B cell (primary cell): Measurements from ENCODE around the gene DZIP1L. TPM values are rescaled to one million over a fixed set of nuclear protein-coding genes. Genes with fewer than 3 reads are reported as not detected.

Experiments used
- ATAC-seq: fragments of 200-7000 bp; cut with Tn5 transposase; one replicate; pipeline ENCODE4 v1.10.0; 2021; ENCODE audit warnings: low read depth, mild to moderate bottlenecking, moderate number of reproducible peaks, moderate library complexity
- CTCF ChIA-PET: fragments of 350-600 bp; sonication (Branson Sonifier 250); formaldehyde crosslinking; loops from one replicate; lab custom pipeline; 2021; ENCODE audit warnings: antibody characterized with exemption, inconsistent platforms; lab: Charles Lee
- POLR2A ChIA-PET: fragments of 350-600 bp; sonication (Branson Sonifier 250); formaldehyde crosslinking; loops from one replicate; lab custom pipeline; 2021; ENCODE audit warnings: antibody characterized with exemption; lab: Charles Lee
- DNase-seq: peaks from one replicate; pipeline ENCODE4 v3.0.0; 2013
- H2AFZ ChIP-seq: 2 replicates; pipeline ENCODE4 v1.6.1; 2012; ENCODE audit warnings: mild to moderate bottlenecking, low read depth, low read length; ENCODE audit not compliant: insufficient read depth, poor library complexity, severe bottlenecking
- H3K27ac ChIP-seq, 2 donors: 1 replicate in 1 of 2; 2 replicates in 1 of 2; pipeline ENCODE4 v1.5.1; 2012 to 2013; ENCODE audit warnings: low read length in 2 of 2, mild to moderate bottlenecking in 2 of 2, moderate library complexity in 1 of 2
- H3K27me3 ChIP-seq, 4 experiments: fragments of 200-600 bp in 1 of 4; sonication (generic) in 1 of 4; replicated peaks in 1 of 4; 1 replicate in 2 of 4; 2 replicates in 2 of 4; pipeline versions ENCODE4 v1.6.1 to v1.7.0; 2013 to 2016; ENCODE audit warnings: low read length in 3 of 4, mild to moderate bottlenecking in 2 of 4, mixed read lengths in 1 of 4, moderate library complexity in 1 of 4; ENCODE audit not compliant: insufficient read depth in 4 of 4, control insufficient read depth in 3 of 4; ENCODE audit errors: control extremely low read depth in 1 of 4
- H3K36me3 ChIP-seq, 2 experiments: replicated peaks in 1 of 2; 1 replicate in 1 of 2; 2 replicates in 1 of 2; pipeline versions ENCODE4 v1.6.1 to v1.7.1; 2013; ENCODE audit warnings: low read length in 1 of 2; ENCODE audit not compliant: insufficient read depth in 2 of 2, control insufficient read depth in 1 of 2; ENCODE audit errors: control extremely low read depth in 1 of 2, extremely low read depth in 1 of 2
- H3K4me1 ChIP-seq, 2 donors: fragments of 200-600 bp in 1 of 2; sonication (generic) in 1 of 2; 1 replicate in 1 of 2; 2 replicates in 1 of 2; pipeline versions ENCODE4 v1.5.1 to v1.6.1; 2013 to 2017; ENCODE audit warnings: low read length in 2 of 2; ENCODE audit not compliant: control insufficient read depth in 2 of 2, insufficient read depth in 2 of 2
- H3K4me2 ChIP-seq: replicated peaks from 2 replicates; pipeline ENCODE3; 2012; ENCODE audit warnings: mild to moderate bottlenecking, low read depth, low read length; ENCODE audit not compliant: poor library complexity, severe bottlenecking
- H3K4me3 ChIP-seq, 5 experiments: fragments of 200-600 bp in 1 of 5; sonication (generic) in 1 of 5; 1 replicate in 3 of 5; 2 replicates in 2 of 5; pipeline versions ENCODE4 v1.5.1 to v1.7.0; 2011 to 2016; ENCODE audit warnings: low read length in 4 of 5, mild to moderate bottlenecking in 4 of 5, low read depth in 2 of 5, control low read depth in 1 of 5, moderate library complexity in 1 of 5; ENCODE audit not compliant: insufficient read depth in 1 of 5; ENCODE audit errors: control extremely low read depth in 1 of 5, extremely low read depth in 1 of 5
- H3K79me2 ChIP-seq: fragments of 200-600 bp; sonication (generic); one replicate; pipeline ENCODE4 v1.6.0; 2016; ENCODE audit warnings: low read length; ENCODE audit not compliant: control insufficient read depth, insufficient read depth
- H3K9ac ChIP-seq: fragments of 200-600 bp; sonication (generic); 2 replicates; pipeline ENCODE4 v1.6.1; 2017; ENCODE audit warnings: mild to moderate bottlenecking, low read length, moderate library complexity
- H3K9me3 ChIP-seq, 3 donors: one replicate each; pipeline versions ENCODE4 v1.6.1 to v1.7.1; 2013; ENCODE audit warnings: low read length in 2 of 3; ENCODE audit not compliant: control insufficient read depth in 2 of 3, insufficient read depth in 1 of 3; ENCODE audit errors: control extremely low read depth in 1 of 3
- H4K20me1 ChIP-seq: 2 replicates; pipeline ENCODE4 v1.6.0; 2012; ENCODE audit warnings: mild to moderate bottlenecking, low read length; ENCODE audit not compliant: insufficient read depth, control insufficient read depth, poor library complexity, severe bottlenecking
- H3K27ac Mint-ChIP-seq: one replicate; pipeline ENCODE4 v1.8.0; 2021; ENCODE audit warnings: mixed read lengths
- H3K27me3 Mint-ChIP-seq: one replicate; pipeline ENCODE4 v1.8.0; 2021; ENCODE audit warnings: mixed read lengths
- H3K4me1 Mint-ChIP-seq: one replicate; pipeline ENCODE4 v1.8.0; 2021; ENCODE audit warnings: mixed read lengths
- H3K4me3 Mint-ChIP-seq: one replicate; pipeline ENCODE4 v1.8.0; 2021; ENCODE audit warnings: mixed read lengths
- H3K9me3 Mint-ChIP-seq: one replicate; pipeline ENCODE4 v1.8.0; 2022; ENCODE audit warnings: mixed read lengths; ENCODE audit not compliant: insufficient read depth
- CTCF ChIP-seq: fragments of 200-600 bp; IDR thresholded peaks from one replicate; pipeline ENCODE4 v1.8.0; 2022; ENCODE audit warnings: antibody characterized with exemption, mild to moderate bottlenecking
- EZH2 ChIP-seq: IDR thresholded peaks from 2 replicates; pipeline ENCODE4 v1.6.1; 2012; ENCODE audit warnings: borderline replicate concordance, low read depth, mild to moderate bottlenecking, moderate library complexity, low read length; ENCODE audit not compliant: insufficient read depth, poor library complexity, severe bottlenecking
- WGBS: methylation state at CpG from one replicate; pipeline ENCODE4 v1.1.5; 2013; ENCODE audit warnings: missing lambda C conversion rate; ENCODE audit not compliant: insufficient coverage; 5-methylcytosine and 5-hydroxymethylcytosine counted together
- intact Hi-C: fragments of 100-400 bp; cut with micrococcal nuclease; formaldehyde crosslinking; loops from one replicate; pipeline ENCODE4 v1.10.0; 2022
- polyA plus RNA-seq: library from polyadenylated mRNA; depleted of rRNA; stranded (reverse); fragments of >200 nt; gene quantifications from 2 replicates; pipeline ENCODE4 v1.2.3, GENCODE V29; 2012
- total RNA-seq, 2 donors: library from RNA; stranded (reverse); fragments of 120-200 nt in 1 of 2; gene quantifications; 1 replicate in 1 of 2; 2 replicates in 1 of 2; pipeline versions ENCODE4 v1.2.3 to v1.2.4, GENCODE V29; 2013 to 2022

Gene DZIP1L
- total and polyA plus RNA-seq, 2 donors (not counting 1 experiment from before 2014, with no cell fraction given) = not detected

GRCh38 chr3:138062037-138062436 lies 53.4 kb downstream of the DZIP1L start:
- TF ChIP-seq CTCF (no peak), EZH2 (no peak)
- H4K20me1 ChIP-seq = no peaks in the 10 kb centered on the region
- ChIA-PET POLR2A (no interaction called here), CTCF (no interaction called here)
- H3K27ac ChIP-seq = no peak overlapping the region
- H3K9me3 ChIP-seq = no peaks in the 10 kb centered on the region
- no peaks in the 10 kb centered on the region for H3K27me3 ChIP-seq
- H3K9me3 Mint-ChIP-seq = no peaks in the 10 kb centered on the region
- H3K4me2 ChIP-seq = no peak overlapping the region
- H3K4me1 Mint-ChIP-seq = peaks cover 4% of the 10 kb centered on the region
- no peak overlapping the region for H3K4me3 Mint-ChIP-seq
- H3K4me1 ChIP-seq = no peaks in the 10 kb centered on the region
- H3K4me3 ChIP-seq = no peak overlapping the region
- WGBS = no CpG with 5 or more reads among the region's 2 CpGs
- H3K27ac Mint-ChIP-seq = no peak overlapping the region
- no peak overlapping the region for H3K9ac ChIP-seq
- H3K36me3 ChIP-seq = no peaks in the 10 kb centered on the region
- intact Hi-C loops = no loop called here
- H3K27me3 Mint-ChIP-seq = no peaks in the 10 kb centered on the region
- ATAC-seq = no peak
- DNase-seq = no peak
- no peaks in the 10 kb centered on the region for H3K79me2 ChIP-seq
- H2AFZ ChIP-seq = no peak overlapping the region

- no peak for ATAC-seq
- peaks cover 4% of the 10 kb centered on the region for H3K4me1 Mint-ChIP-seq
These were observed 54.6 kb downstream of the DZIP1L start for GRCh38 chr3:138060792-138061191.

More at GRCh38 chr3:138060792-138061191, 54.6 kb downstream of the DZIP1L start:
- no peaks in the 10 kb centered on the region for H4K20me1 ChIP-seq
- H3K9me3 ChIP-seq = no peaks in the 10 kb centered on the region
- intact Hi-C loops = no loop called here
- no peak overlapping the region for H3K4me3 Mint-ChIP-seq
- no peak overlapping the region for H3K4me3 ChIP-seq
- H3K27ac Mint-ChIP-seq = no peak overlapping the region
- H3K4me2 ChIP-seq = no peak overlapping the region
- H3K4me1 ChIP-seq = no peaks in the 10 kb centered on the region
- H3K79me2 ChIP-seq = no peaks in the 10 kb centered on the region
- no peak overlapping the region for H3K27ac ChIP-seq
- DNase-seq = no peak
- no peaks in the 10 kb centered on the region for H3K9me3 Mint-ChIP-seq
- H2AFZ ChIP-seq = no peak overlapping the region
- H3K36me3 ChIP-seq = no peaks in the 10 kb centered on the region
- POLR2A ChIA-PET = no interaction called here
- H3K27me3 Mint-ChIP-seq = peaks cover 3% of the 10 kb centered on the region
- no peak for TF ChIP-seq EZH2
- TF ChIP-seq CTCF = no peak
- CTCF ChIA-PET = interaction anchor here (1.2 to 1.3 kb wide), 2 partner anchors 8 to 13 kb away, joined by 3 read pairs; no protein-coding TSS in a partner anchor
- H3K27me3 ChIP-seq = no peaks in the 10 kb centered on the region
- no CpG with 5 or more reads among the region's 2 CpGs for WGBS
- no peak overlapping the region for H3K9ac ChIP-seq
